Hepatocyte (in vitro differentiated cells): ENCODE data around the gene CCDC167. TPM values are rescaled to one million over a fixed set of nuclear protein-coding genes. Genes with fewer than 3 reads are reported as not detected.
"Not testable (repeated sequence)": the region's sequence is repeated elsewhere in the genome, so short reads cannot be mapped to it uniquely, and the experiment has no call there.

Source experiments
- DNase-seq: peaks from one replicate; pipeline ENCODE4 v3.0.0-alpha.2; 2016; ENCODE audit warnings: low spot score
- H2AFZ ChIP-seq: fragments of 200-600 bp; sonication (generic); 2 replicates; pipeline ENCODE4 v1.6.0; 2016; ENCODE audit warnings: antibody characterized with exemption, mild to moderate bottlenecking
- H3K27ac ChIP-seq: fragments of 200-600 bp; sonication (generic); 2 replicates; pipeline ENCODE4 v1.5.1; 2016; ENCODE audit warnings: mild to moderate bottlenecking
- H3K27me3 ChIP-seq: fragments of 200-600 bp; sonication (generic); 2 replicates; pipeline ENCODE4 v1.6.1; 2016
- H3K36me3 ChIP-seq: fragments of 200-600 bp; sonication (generic); replicated peaks from 2 replicates; pipeline ENCODE4 v1.5.1; 2016; ENCODE audit warnings: low read depth; ENCODE audit not compliant: insufficient read depth
- H3K4me1 ChIP-seq: fragments of 200-600 bp; sonication (generic); 2 replicates; pipeline ENCODE4 v1.5.1; 2016; ENCODE audit warnings: mild to moderate bottlenecking, moderate library complexity; ENCODE audit not compliant: insufficient read depth
- H3K4me2 ChIP-seq: fragments of 200-600 bp; sonication (generic); 2 replicates; pipeline ENCODE4 v1.6.0; 2016
- H3K4me3 ChIP-seq: fragments of 200-600 bp; sonication (generic); 2 replicates; pipeline ENCODE4 v1.5.1; 2016; ENCODE audit warnings: mild to moderate bottlenecking
- H3K79me2 ChIP-seq: fragments of 200-600 bp; sonication (generic); 2 replicates; pipeline ENCODE4 v1.6.0; 2017; ENCODE audit warnings: mild to moderate bottlenecking
- H3K9me2 ChIP-seq: fragments of 200-600 bp; sonication (generic); replicated peaks from 2 replicates; pipeline ENCODE4 v1.6.0; 2017; ENCODE audit warnings: mild to moderate bottlenecking; ENCODE audit not compliant: insufficient read depth
- H3K9me3 ChIP-seq: fragments of 200-600 bp; sonication (generic); 2 replicates; pipeline ENCODE4 v1.5.1; 2016; ENCODE audit warnings: low read depth, mild to moderate bottlenecking
- H4K20me1 ChIP-seq: fragments of 200-600 bp; sonication (generic); 2 replicates; pipeline ENCODE4 v1.6.0; 2016; ENCODE audit warnings: mild to moderate bottlenecking; ENCODE audit not compliant: insufficient read depth, poor library complexity, severe bottlenecking
- EZH2 ChIP-seq: fragments of 200-600 bp; sonication (generic); IDR thresholded peaks from 2 replicates; pipeline ENCODE4 v1.6.1; 2016; ENCODE audit warnings: antibody characterized with exemption, mild to moderate bottlenecking, borderline replicate concordance
- EZH2phosphoT487 ChIP-seq: fragments of 200-600 bp; sonication (generic); IDR thresholded peaks from one replicate; pipeline ENCODE4 v1.6.1; 2018; ENCODE audit warnings: antibody characterized with exemption, mild to moderate bottlenecking, low read depth, moderate library complexity; ENCODE audit not compliant: unreplicated experiment, severe bottlenecking
- WGBS: methylation state at CpG from one replicate; pipeline ENCODE4 v1.1.6; 2016; ENCODE audit warnings: low lambda C conversion rate; ENCODE audit errors: missing lambda C conversion rate; 5-methylcytosine and 5-hydroxymethylcytosine counted together
- polyA plus RNA-seq: library from polyadenylated mRNA; unstranded; fragments of >200 nt; fragmentation: Nextera tagmentation; extraction: Ambion mirVana; gene quantifications from 2 replicates; pipeline ENCODE4 v1.2.1, GENCODE V29; 2016
- total RNA-seq: library from RNA; depleted of rRNA; stranded (reverse); fragments of >200 nt; gene quantifications from 2 replicates; pipeline ENCODE4 v1.2.3, GENCODE V29; 2014
- TF ChIP-seq, protein P1 (sequence below): fragments of 200-600 bp; sonication (generic); IDR thresholded peaks from 2 replicates; pipeline ENCODE4 v1.5.1; 2016; ENCODE audit warnings: antibody characterized with exemption, mild to moderate bottlenecking; ENCODE audit not compliant: poor library complexity

CCDC167 gene
- total and polyA plus RNA-seq, 2 experiments from 2014 or later = 32.5 to 66.1 TPM

- H3K27me3 ChIP-seq = no peaks in the 10 kb centered on the region
- DNase-seq = no peak
- WGBS = 63% methylated on average over 7 of the region's 7 CpGs
- no peak overlapping the region for H3K4me2 ChIP-seq
- H2AFZ ChIP-seq = no peak overlapping the region
- TF ChIP-seq EZH2 (no peak), EZH2phosphoT487 (no peak)
- TF ChIP-seq, protein P1, sequence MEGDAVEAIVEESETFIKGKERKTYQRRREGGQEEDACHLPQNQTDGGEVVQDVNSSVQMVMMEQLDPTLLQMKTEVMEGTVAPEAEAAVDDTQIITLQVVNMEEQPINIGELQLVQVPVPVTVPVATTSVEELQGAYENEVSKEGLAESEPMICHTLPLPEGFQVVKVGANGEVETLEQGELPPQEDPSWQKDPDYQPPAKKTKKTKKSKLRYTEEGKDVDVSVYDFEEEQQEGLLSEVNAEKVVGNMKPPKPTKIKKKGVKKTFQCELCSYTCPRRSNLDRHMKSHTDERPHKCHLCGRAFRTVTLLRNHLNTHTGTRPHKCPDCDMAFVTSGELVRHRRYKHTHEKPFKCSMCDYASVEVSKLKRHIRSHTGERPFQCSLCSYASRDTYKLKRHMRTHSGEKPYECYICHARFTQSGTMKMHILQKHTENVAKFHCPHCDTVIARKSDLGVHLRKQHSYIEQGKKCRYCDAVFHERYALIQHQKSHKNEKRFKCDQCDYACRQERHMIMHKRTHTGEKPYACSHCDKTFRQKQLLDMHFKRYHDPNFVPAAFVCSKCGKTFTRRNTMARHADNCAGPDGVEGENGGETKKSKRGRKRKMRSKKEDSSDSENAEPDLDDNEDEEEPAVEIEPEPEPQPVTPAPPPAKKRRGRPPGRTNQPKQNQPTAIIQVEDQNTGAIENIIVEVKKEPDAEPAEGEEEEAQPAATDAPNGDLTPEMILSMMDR = no peak
- no peaks in the 10 kb centered on the region for H3K36me3 ChIP-seq
- peaks cover 3% of the 10 kb centered on the region for H3K4me1 ChIP-seq
- H3K4me3 ChIP-seq = no peak overlapping the region
- no peaks in the 10 kb centered on the region for H3K9me3 ChIP-seq
- H3K9me2 ChIP-seq = no peaks in the 10 kb centered on the region
- no peak overlapping the region for H3K27ac ChIP-seq
- H3K79me2 ChIP-seq = peaks cover 3% of the 10 kb centered on the region
- no peaks in the 10 kb centered on the region for H4K20me1 ChIP-seq
Observed at GRCh38 chr6:37502703-37503291, 3.1 kb upstream of the CCDC167 start.

DNA sequence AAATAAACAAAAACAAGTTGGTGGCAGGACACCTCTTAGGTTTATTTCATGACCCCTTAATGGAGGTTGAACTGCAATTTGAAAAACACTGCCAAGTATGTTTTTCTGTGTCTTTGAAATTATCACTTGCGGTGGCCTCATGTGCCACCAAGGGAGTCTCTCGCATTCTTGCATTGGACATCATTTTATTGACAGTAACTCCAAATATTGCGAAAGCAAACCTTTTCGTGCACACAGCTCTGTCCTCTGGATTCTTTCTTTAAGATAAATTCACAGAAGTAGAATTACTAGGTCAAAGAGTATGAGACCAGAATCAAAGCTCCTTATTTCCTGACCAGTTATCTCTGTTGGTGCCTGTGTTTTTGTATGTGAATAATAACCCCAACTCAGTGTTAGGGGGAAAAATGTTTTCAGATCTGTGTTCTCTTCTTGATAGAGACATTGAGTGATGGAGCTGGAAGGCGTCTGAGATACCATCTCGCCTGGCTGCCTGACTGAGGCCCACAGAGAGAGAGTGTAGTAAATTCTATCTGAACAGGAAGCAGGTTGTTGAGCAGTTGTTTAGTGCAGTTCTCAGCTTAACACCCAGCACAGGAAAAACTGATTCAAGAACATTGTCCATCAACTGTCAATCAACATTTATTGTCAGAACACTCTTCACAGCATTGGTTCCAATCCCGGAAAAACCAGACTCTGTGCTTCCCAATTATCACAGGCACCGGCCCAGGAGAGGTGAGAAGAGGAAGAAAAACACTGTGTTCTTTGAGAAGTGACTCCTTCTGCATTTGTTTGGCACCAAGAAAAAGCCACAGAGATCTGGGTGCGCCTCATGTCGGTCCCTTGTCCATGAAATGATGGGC, 2.2 kb upstream of the CCDC167 start:
- WGBS = 84% methylated on average over 10 of the region's 10 CpGs
- no peak overlapping the region for H3K4me3 ChIP-seq
- no peaks in the 10 kb centered on the region for H3K36me3 ChIP-seq
- H3K79me2 ChIP-seq = peaks cover 3% of the 10 kb centered on the region
- H2AFZ ChIP-seq = no peak overlapping the region
- no peaks in the 10 kb centered on the region for H4K20me1 ChIP-seq
- no peaks in the 10 kb centered on the region for H3K9me3 ChIP-seq
- TF ChIP-seq EZH2phosphoT487 (no peak), EZH2 (no peak)
- TF ChIP-seq, protein P1 = no peak
- H3K9me2 ChIP-seq = no peaks in the 10 kb centered on the region
- no peaks in the 10 kb centered on the region for H3K27me3 ChIP-seq
- H3K4me1 ChIP-seq = peaks cover 3% of the 10 kb centered on the region
- H3K27ac ChIP-seq = no peak overlapping the region
- no peak for DNase-seq
- no peak overlapping the region for H3K4me2 ChIP-seq

DNA sequence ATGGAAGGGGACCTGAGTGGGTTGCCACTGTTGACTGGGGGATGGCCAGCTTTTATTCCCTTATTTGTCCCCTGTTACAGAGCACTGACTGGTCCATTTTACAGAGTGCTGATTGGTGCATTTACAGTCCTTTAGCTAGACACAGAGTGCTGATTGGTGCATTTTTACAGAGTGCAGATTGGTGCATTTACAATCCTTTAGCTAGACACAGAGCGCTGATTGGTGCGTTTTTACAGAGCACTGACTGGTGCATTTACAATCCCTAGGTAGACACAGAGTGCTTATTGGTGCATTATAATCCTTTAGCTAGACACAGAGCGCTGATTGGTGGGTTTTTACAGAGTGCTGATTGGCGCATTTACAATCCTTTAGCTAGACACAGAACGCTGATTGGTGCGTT, 1.2 kb upstream of the CCDC167 start:
- not testable (repeated sequence) for H3K4me2 ChIP-seq, H4K20me1 ChIP-seq, H3K4me3 ChIP-seq, H3K27ac ChIP-seq, H3K79me2 ChIP-seq, H3K4me1 ChIP-seq, H3K27me3 ChIP-seq, DNase-seq, H3K9me2 ChIP-seq, H3K36me3 ChIP-seq, H3K9me3 ChIP-seq, H2AFZ ChIP-seq
- WGBS = 95% methylated on average over 6 of the region's 6 CpGs

DNA sequence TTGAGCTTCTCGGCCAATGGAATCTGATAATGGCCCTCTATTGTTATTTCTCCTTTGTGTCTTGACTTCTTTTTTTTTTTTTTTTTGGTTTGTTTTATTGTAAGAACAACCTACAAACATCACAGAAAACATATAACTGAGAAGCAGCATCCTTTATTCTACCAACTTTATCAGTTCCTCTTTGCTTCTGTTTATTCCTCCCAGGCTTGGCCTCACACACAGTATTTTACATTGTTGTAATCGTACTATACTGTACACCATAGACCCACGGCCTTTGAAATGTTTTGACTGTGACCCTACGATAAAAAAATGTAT, 558 bp upstream of the CCDC167 start:
- Histone ChIP-seq H4K20me1 (no peaks in the 10 kb centered on the region), H3K4me3 (no peak overlapping the region), H3K9me2 (no peaks in the 10 kb centered on the region), H3K27ac (no peak overlapping the region), H3K4me1 (peaks cover 3% of the 10 kb centered on the region), H3K36me3 (no peaks in the 10 kb centered on the region), H3K4me2 (peak overlapping the region; percentile 73), H3K9me3 (no peaks in the 10 kb centered on the region), H3K79me2 (peaks cover 3% of the 10 kb centered on the region), H2AFZ (peak overlapping the region; percentile 42), H3K27me3 (no peaks in the 10 kb centered on the region)
- 72% methylated on average over 4 of the region's 4 CpGs for WGBS
- TF ChIP-seq, protein P1 = no peak
- no peak for DNase-seq
